Hematopoietic multipotent progenitor cell treated with erythropoietin and hydrocortisone succinate and interleukin-3 and kit ligand, for 6 days (in vitro differentiated cells): ENCODE data around the gene FAM53B.
A peak's percentile ranks its signal among the peaks of the same experiment; 100 is the strongest.

Experiments used
- DNase-seq: peaks from one replicate; pipeline ENCODE4 v3.0.0-alpha.2; 2015

The FAM53B gene

DNA sequence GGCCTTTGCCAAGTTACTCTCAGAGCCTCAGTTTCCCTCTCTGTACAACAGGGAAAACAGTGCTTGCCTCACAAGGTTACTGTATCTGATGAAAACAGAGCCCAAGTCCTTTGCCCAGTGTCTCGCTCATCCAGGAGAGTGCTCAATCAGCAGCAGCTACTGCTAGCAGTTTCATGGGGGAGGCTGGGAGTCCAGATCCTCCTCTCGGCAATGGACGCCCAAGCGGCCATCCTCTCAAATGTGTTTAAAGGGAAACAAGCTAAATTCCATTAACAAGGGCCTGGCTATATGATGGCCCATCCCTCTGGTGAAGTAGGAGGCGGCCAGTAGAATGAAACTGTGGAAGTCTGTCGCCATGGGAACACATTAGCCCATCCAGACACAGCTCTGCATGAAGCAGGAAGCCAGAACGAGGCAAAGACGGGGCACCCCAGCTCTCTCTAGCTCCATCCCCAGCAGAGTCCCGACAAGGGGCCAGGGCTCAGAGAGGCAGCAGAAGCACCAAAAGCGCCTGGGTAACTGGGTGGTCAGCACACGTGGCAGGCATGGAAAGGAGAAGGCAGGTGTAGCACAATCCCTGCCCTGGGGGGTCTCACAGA lies 35.2 kb downstream of the FAM53B start:
- DNase-seq = no peak

DNA sequence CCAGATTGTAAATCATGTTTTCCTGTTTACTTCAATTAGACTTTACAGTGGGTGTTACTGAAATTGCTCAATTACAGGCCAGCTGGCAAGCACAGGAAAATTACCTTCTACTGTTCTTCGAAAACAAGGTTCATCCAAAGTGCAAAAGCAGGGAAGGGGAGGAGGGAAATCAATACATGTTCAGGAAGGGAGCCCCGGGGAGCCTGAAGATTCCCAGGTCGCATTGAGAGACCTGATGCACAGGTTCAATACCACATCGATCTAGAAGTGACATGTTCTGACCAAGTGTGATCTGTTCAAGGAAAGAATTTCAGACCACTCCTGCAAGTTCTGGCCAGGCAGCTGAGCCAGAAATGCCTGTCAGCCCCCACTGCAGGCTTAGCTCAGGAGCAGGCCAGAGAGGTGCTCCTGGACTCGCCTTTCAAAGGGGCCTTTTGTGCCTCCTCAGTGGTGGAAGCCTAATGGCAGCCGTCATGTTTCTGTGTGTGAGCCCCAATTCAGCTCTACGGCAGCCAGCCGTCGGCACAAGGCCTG lies 35.9 kb downstream of the FAM53B start:
- no peak for DNase-seq

DNA sequence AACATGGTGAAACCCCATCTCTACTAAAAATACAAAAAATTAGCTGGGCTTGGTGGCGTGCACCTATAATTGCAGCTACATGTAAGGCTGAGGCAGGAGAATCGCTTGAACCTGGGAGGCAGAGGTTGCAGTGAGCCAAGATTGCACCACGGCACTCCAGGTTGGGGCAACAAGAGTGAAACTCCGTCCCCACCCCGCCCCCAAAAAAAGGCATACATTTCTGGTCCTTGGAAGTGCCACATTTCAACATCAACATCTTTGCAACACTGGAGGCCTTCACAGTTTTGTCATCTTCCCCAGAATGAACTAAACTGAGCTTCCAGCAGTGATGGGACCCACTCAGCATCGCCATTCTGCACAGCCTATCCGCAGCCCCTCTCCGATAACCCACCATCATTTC lies 36.6 kb downstream of the FAM53B start:
- DNase-seq = no peak

- DNase-seq = no peak
Observed at GRCh38 chr10:124707144-124707467, 37.1 kb downstream of the FAM53B start.

- no peak for DNase-seq
Observed at GRCh38 chr10:124706462-124707143, 37.6 kb downstream of the FAM53B start.

DNA sequence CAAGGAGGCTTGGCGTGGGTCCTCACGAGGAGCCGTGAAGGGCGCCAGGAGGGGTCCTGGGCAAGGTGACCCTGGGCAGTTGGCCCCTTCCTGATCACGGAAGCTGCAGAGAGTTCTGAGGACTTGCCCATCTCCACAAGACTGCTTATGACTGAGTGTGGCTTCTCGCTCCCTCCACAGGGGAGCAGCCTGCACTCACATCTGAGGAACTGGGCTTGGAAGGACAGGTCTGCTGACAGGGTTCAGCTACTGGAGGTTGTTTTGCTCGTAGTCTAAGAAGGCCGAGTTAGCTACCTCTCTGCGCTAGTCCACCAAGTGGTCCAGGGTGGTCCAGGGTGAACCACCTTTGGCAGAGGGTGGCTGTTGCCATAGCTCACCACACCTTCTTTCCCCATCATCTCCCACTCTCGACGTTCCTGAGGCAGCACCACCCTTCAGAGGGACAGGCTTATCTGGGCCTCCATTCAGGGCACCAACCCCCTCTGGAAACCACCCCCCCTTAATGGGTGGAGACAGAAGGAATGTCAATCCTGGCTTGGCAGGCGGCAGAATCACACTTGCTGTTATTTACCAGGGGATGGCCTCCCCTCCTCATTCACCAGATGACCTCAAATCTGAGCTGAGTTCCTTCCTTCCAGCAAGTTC lies 38.2 kb downstream of the FAM53B start:
- DNase-seq = no peak

DNA sequence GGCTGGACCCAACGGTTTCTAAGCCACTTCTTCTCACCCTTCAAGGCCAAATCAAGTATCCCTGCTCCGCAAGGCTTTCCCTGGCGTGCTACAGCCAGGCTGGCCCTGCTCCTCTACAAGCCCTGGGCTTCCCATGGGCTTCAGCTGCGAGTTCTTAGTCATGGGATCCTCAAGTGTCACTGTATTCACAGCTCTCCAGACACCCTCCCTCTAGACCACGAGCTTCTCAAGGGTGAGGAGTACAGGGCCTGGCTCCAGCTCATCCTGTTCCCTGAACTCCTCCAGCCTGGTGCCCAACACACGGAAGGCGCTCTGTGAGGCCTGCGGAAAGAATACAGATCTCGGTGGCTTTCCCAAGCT lies 38.8 kb downstream of the FAM53B start:
- no peak for DNase-seq

DNA sequence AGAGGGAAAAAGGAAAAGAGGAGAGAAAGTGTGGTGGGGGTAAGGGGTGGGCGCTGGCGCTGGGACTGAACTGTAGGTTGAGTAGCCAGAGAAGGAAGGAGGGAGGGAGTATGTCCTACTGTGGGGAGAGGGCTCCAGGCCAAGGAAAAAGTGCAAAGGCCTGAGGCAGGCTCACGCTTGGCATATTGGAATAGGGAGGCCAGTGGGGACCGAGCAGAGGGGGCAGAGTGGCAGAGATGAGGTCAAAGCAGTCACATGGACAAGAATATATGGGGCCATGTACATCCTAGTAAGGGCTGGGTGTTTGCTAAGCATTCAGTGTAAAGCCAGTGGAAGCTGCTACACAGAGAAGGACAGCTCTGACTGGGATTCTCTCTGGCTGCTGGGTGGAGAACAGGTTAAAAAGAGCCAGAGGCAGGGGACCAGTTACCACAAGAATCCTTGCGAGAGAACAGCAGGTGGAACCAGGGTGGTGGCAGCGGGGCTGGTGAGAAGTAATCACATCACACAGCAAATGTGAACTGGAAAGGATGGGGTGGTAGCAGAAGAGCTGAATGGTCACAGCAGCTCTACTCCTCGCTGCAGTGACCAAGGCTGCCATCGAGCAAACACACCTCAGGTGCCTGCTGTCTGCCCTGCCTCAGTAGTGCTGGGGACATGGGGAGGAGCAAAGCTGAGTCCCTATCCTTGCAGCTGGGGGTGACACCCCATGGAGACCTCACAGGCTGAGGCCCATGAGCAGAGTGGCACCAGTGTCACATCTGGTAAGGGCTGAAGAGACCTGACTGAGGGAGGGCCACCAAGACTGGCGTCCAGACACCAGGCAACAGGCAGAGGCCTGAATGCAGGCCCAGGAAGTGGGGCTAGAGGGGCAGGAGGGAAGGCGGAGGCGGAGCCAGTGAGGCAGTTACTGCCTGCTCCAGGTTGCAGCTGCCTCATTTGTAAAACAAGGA lies 39.5 kb downstream of the FAM53B start:
- DNase-seq = no peak

- DNase-seq = no peak
Observed at GRCh38 chr10:124703778-124704427, 40.3 kb downstream of the FAM53B start.

DNA sequence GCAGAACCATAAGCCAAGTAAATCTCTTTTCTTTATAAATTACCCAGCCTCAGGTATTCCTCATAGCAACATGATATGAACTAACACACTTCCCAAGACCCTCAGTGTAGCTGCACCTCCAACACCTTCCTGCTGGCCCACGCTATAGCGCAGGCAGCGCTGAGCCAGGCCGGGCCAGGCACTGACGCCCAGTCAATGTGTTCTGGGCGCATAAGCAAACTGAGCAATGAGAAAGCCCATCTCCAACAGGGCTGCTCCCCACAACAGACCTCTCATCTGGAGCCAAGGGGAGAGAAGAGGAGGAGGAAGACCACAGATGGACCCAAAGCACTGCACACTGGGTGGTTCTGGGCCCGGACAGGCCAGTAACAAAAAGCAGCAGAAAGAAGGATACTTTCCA lies 40.8 kb downstream of the FAM53B start:
- no peak for DNase-seq

GRCh38 chr10:124701881-124702656 lies 42.1 kb downstream of the FAM53B start:
- DNase-seq = no peak

GRCh38 chr10:124701435-124701834 lies 42.7 kb downstream of the FAM53B start:
- no peak for DNase-seq

DNA sequence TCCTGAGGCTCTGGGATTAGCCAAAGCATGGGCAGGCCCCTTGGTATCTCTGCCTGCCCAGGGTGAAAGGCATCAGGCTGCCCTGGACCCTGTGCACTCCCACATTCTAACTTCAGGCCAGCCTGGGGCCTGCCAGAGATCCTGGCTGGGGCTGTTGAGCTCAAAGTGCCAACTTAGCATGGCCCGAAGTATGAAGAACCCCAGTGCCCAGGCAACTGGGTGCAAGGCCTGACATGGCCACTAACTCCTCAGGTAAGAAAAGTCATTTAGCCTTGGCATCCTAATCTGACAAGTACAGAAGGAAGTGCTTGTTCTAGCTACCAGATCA lies 43.2 kb downstream of the FAM53B start:
- no peak for DNase-seq

DNA sequence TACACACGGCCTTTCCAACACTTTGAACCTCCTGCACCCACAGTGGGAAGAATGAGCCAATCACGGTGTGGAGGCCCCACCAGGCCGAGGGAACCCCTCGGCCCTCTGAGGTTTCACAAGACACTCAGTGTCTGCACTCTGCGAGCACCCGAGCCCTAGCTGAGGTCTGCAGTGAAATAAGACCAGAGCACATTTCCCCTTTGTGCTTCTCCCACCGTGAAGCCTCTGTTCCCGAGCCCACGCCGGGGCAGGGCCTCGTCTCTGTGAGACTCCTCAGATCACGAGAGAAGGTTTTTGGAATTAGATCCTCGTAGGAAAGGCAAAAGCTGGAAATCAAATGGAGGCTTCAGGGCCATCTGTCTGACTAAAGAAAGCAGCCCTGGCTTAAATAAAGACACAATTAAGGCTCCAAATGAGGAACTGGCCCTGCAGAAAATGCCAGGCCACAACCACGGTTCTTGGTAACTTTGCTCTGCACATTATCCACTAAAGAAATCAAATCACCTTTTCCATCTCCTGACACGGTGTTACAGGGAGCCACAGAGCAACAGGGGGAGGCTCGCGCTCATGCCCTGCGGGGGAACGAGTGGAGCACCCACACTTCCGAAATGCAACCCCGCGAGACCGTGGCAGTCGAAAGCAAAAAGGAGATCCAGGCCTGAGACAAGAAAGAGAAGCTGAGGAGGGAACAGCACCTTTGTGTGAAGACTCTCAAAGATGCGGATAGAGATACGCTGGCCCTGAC lies 43.7 kb downstream of the FAM53B start:
- DNase-seq = no peak

- no peak for DNase-seq
Observed at GRCh38 chr10:124699471-124700292, 44.5 kb downstream of the FAM53B start.

GRCh38 chr10:124698545-124699469 lies 45.4 kb downstream of the FAM53B start:
- DNase-seq = peak; percentile 67

DNA sequence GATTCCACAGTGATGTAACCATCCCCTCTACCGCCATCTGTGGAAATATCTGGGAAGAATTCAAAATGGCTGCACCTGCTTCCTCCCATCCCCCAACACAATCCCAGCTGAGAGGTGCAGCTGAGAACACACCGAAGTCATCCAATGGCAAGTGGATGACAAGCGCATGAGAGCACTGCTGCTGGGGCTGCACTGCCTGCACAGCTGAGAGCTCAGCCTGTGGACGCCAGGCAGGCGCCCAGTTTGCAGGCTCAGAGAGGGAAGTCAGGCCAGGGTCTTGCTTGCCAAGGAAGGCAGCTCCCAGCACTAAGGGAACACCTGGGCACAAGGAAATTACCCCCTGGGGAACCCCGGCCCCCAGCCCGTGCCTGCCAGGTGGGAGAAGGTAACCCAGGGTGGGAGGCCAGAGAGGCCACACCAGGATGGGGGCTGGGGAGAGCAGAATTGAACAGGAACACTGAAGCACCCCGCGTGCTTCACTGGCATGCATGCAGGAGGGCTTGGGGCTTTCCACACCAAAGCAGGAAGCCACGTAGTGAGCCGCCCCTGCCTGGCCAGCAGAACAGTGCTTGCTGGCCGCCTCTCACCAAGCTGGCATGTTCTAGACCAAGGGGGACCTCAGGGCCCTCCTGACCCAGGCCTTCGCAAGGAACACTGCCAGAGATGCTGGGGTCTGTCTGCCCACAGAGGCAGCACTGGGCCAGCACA lies 46.2 kb downstream of the FAM53B start:
- DNase-seq = no peak

GRCh38 chr10:124697443-124697836 lies 46.7 kb downstream of the FAM53B start:
- DNase-seq = no peak
